Fibroblast of lung (primary cell): ENCODE measurements around the gene CYP4A11. TPM values are rescaled to one million over a fixed set of nuclear protein-coding genes. Genes with fewer than 3 reads are reported as not detected.
"Not testable (repeated sequence)": the region's sequence is repeated elsewhere in the genome, so short reads cannot be mapped to it uniquely, and the experiment has no call there.

Source experiments
- DNase-seq, 2 donors: peaks; one replicate each; pipeline versions ENCODE4 v3.0.0 to v3.0.0-alpha.2; 2010; ENCODE audit warnings: low read depth in 2 of 2
- H2AFZ ChIP-seq: 2 replicates; pipeline ENCODE4 v1.5.1; 2012; ENCODE audit warnings: low read length, control low read depth, inconsistent platforms
- H3K27ac ChIP-seq: 2 replicates; pipeline ENCODE4 v1.5.1; 2011; ENCODE audit warnings: low read length, control low read depth; ENCODE audit not compliant: insufficient read depth
- H3K27me3 ChIP-seq: 2 replicates; pipeline ENCODE4 v1.5.1; 2011; ENCODE audit warnings: mild to moderate bottlenecking, low read length; ENCODE audit not compliant: control insufficient read depth, insufficient read depth
- H3K36me3 ChIP-seq: 2 replicates; pipeline ENCODE4 v1.5.1; 2011; ENCODE audit warnings: low read length; ENCODE audit not compliant: control insufficient read depth, insufficient read depth
- H3K4me1 ChIP-seq: 2 replicates; pipeline ENCODE4 v1.5.1; 2011; ENCODE audit warnings: low read length; ENCODE audit not compliant: control insufficient read depth, insufficient read depth; ENCODE audit errors: extremely low read depth
- H3K4me2 ChIP-seq: 2 replicates; pipeline ENCODE4 v1.5.1; 2011; ENCODE audit warnings: low read length, control low read depth; ENCODE audit not compliant: insufficient read depth; ENCODE audit errors: extremely low read depth
- H3K4me3 ChIP-seq, 4 experiments: fragments of 200-600 bp in 1 of 4; sonication (generic) in 1 of 4; replicated peaks in 1 of 4; 2 replicates each; pipeline ENCODE4 v1.5.1; 2011 to 2016; ENCODE audit warnings: low read length in 4 of 4, low read depth in 3 of 4, mild to moderate bottlenecking in 3 of 4, control low read depth in 2 of 4, inconsistent platforms in 1 of 4, mixed read lengths in 1 of 4; ENCODE audit not compliant: insufficient read depth in 1 of 4; ENCODE audit errors: control extremely low read depth in 1 of 4
- H3K79me2 ChIP-seq: 2 replicates; pipeline ENCODE4 v1.5.1; 2012; ENCODE audit warnings: mild to moderate bottlenecking, low read length, inconsistent platforms; ENCODE audit not compliant: control insufficient read depth, insufficient read depth
- H3K9ac ChIP-seq: 2 replicates; pipeline ENCODE4 v1.5.1; 2011; ENCODE audit warnings: mild to moderate bottlenecking, low read length, control low read depth; ENCODE audit not compliant: insufficient read depth
- H3K9me3 ChIP-seq: 2 replicates; pipeline ENCODE4 v1.5.1; 2012; ENCODE audit warnings: low read depth, low read length; ENCODE audit not compliant: control insufficient read depth, insufficient read depth
- H4K20me1 ChIP-seq: 2 replicates; pipeline ENCODE4 v1.5.1; 2011; ENCODE audit warnings: low read length; ENCODE audit not compliant: control insufficient read depth, insufficient read depth; ENCODE audit errors: extremely low read depth
- EZH2 ChIP-seq: IDR thresholded peaks from 2 replicates; pipeline ENCODE4 v1.5.1; 2012; ENCODE audit warnings: low read length, control low read depth, mild to moderate bottlenecking; ENCODE audit errors: missing control alignments
- polyA plus RNA-seq, 2 donors: library from polyadenylated mRNA; depleted of rRNA in 1 of 2; stranded (reverse) in 1 of 2; unstranded in 1 of 2; fragments of >200 nt; gene quantifications; 2 replicates each; pipeline ENCODE4 v1.2.1, GENCODE V29; 2011 to 2012; ENCODE audit warnings: missing spikeins in 1 of 2
- total RNA-seq: library from RNA; depleted of rRNA; stranded (reverse); fragments of >200 nt; gene quantifications from 2 replicates; pipeline ENCODE4 v1.2.1, GENCODE V29; 2014
- TF ChIP-seq, protein P1 (sequence below), 2 donors: IDR thresholded peaks in 1 of 2; conservative IDR thresholded peaks in 1 of 2; 1 replicate in 1 of 2; 2 replicates in 1 of 2; pipeline ENCODE4 v1.5.1; 2011 to 2012; ENCODE audit warnings: low read length in 2 of 2, control low read depth in 1 of 2, inconsistent platforms in 1 of 2, low read depth in 1 of 2, mild to moderate bottlenecking in 1 of 2

CYP4A11 gene
- total and polyA plus RNA-seq, 2 donors (not counting 1 experiment from before 2014, with no cell fraction given) = not detected

DNA sequence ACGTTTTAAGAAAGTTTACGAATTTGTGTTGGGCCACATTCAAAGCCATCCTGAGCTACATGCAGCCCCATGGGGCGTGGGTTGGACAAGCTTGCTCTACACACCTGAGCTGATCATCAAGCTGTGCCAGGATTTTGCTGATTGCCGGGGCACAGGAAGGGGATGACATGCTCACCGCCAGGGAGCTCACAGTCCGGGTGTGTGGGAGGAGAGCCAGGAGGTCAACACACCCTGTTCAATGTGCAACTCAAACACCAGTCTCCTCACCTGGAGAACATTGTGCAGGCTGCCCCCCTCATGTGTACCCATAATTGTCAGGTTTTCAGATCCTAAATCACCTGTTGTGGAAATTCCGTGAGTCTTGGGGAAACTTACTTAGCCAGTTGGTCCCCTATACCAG lies 969 bp downstream of the CYP4A11 start:
- H3K4me1 ChIP-seq = no peaks in the 10 kb centered on the region
- H3K4me2 ChIP-seq = no peak overlapping the region
- H2AFZ ChIP-seq = no peak overlapping the region
- no peaks in the 10 kb centered on the region for H3K79me2 ChIP-seq
- H3K9ac ChIP-seq = no peak overlapping the region
- no peaks in the 10 kb centered on the region for H3K9me3 ChIP-seq
- H3K27me3 ChIP-seq = no peaks in the 10 kb centered on the region
- no peak overlapping the region for H3K27ac ChIP-seq
- no peak for DNase-seq
- H4K20me1 ChIP-seq = no peaks in the 10 kb centered on the region
- no peak overlapping the region for H3K4me3 ChIP-seq
- H3K36me3 ChIP-seq = no peaks in the 10 kb centered on the region
- no peak for TF ChIP-seq EZH2
- TF ChIP-seq, protein P1, sequence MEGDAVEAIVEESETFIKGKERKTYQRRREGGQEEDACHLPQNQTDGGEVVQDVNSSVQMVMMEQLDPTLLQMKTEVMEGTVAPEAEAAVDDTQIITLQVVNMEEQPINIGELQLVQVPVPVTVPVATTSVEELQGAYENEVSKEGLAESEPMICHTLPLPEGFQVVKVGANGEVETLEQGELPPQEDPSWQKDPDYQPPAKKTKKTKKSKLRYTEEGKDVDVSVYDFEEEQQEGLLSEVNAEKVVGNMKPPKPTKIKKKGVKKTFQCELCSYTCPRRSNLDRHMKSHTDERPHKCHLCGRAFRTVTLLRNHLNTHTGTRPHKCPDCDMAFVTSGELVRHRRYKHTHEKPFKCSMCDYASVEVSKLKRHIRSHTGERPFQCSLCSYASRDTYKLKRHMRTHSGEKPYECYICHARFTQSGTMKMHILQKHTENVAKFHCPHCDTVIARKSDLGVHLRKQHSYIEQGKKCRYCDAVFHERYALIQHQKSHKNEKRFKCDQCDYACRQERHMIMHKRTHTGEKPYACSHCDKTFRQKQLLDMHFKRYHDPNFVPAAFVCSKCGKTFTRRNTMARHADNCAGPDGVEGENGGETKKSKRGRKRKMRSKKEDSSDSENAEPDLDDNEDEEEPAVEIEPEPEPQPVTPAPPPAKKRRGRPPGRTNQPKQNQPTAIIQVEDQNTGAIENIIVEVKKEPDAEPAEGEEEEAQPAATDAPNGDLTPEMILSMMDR (conservative IDR thresholded peaks at IDR 0.05 in 1 of 2, IDR thresholded peaks at IDR 0.05 in 1 of 2; ENCODE audit: low read depth in 1 of 2, low read length in 2 of 2) = no peak

- Histone ChIP-seq H3K4me2 (no peak overlapping the region), H3K4me1 (no peaks in the 10 kb centered on the region), H2AFZ (no peak overlapping the region), H3K9me3 (no peaks in the 10 kb centered on the region), H3K27ac (no peak overlapping the region), H3K79me2 (no peaks in the 10 kb centered on the region), H3K9ac (no peak overlapping the region), H3K36me3 (no peaks in the 10 kb centered on the region), H3K4me3 (no peak overlapping the region), H3K27me3 (no peaks in the 10 kb centered on the region), H4K20me1 (no peaks in the 10 kb centered on the region)
- no peak for DNase-seq
- TF ChIP-seq, protein P1 (conservative IDR thresholded peaks at IDR 0.05 in 1 of 2, IDR thresholded peaks at IDR 0.05 in 1 of 2; ENCODE audit: low read depth in 1 of 2, low read length in 2 of 2) = no peak
- TF ChIP-seq EZH2 = no peak
Observed at GRCh38 chr1:46937270-46937669, 4.0 kb downstream of the CYP4A11 start.

- Histone ChIP-seq H3K4me2 (no peak overlapping the region), H4K20me1 (no peaks in the 10 kb centered on the region), H3K79me2 (no peaks in the 10 kb centered on the region), H3K27me3 (no peaks in the 10 kb centered on the region), H2AFZ (no peak overlapping the region), H3K27ac (no peak overlapping the region), H3K9ac (no peak overlapping the region), H3K36me3 (no peaks in the 10 kb centered on the region), H3K4me1 (no peaks in the 10 kb centered on the region), H3K4me3 (no peak overlapping the region), H3K9me3 (no peaks in the 10 kb centered on the region)
- TF ChIP-seq EZH2 = no peak
- TF ChIP-seq, protein P1 (conservative IDR thresholded peaks at IDR 0.05 in 1 of 2, IDR thresholded peaks at IDR 0.05 in 1 of 2; ENCODE audit: low read depth in 1 of 2, low read length in 2 of 2) = no peak
- DNase-seq = no peak
Observed at GRCh38 chr1:46936788-46937187, 4.5 kb downstream of the CYP4A11 start.

DNA sequence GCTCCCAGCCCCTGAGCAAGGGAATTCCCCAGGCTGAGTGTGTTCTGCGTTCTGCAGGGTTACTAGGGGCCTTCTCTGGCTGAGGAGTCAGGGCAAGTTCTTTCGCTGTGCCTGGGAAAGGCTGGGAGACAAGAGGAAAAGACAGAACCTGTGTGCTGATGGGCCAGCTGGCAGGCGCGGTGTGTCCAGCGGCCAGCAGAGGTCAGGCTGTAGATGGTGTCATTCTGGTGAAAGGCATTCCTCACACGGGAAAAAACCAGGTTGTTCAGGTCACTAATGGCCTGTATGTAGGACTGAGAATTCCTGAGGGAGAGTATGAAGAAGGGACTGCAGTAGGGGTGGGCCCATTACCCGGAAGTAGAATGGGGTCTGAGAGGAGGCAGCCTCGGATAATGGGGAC lies 6.4 kb downstream of the CYP4A11 start:
- not testable (repeated sequence) for DNase-seq, H3K4me1 ChIP-seq, H3K9me3 ChIP-seq

GRCh38 chr1:46932020-46932419 lies 9.3 kb downstream of the CYP4A11 start:
- H3K4me2 ChIP-seq, H3K4me3 ChIP-seq, H3K79me2 ChIP-seq, H3K36me3 ChIP-seq, H3K9ac ChIP-seq, H3K9me3 ChIP-seq, H2AFZ ChIP-seq, H3K27me3 ChIP-seq, DNase-seq, H3K27ac ChIP-seq, H3K4me1 ChIP-seq, H4K20me1 ChIP-seq: not testable (repeated sequence)

More for the DNA sequence above, 6.4 kb downstream of the CYP4A11 start:
- H3K27me3 ChIP-seq, H2AFZ ChIP-seq, H4K20me1 ChIP-seq, H3K36me3 ChIP-seq, H3K4me2 ChIP-seq, H3K9ac ChIP-seq, H3K27ac ChIP-seq, H3K4me3 ChIP-seq, H3K79me2 ChIP-seq: not testable (repeated sequence)
